Measurements from ENCODE around the gene CLEC4G.

Gene CLEC4G

GRCh38 chr19:7742991-7743390, 11.1 kb upstream of the CLEC4G start:
- no peak overlapping the region for H3K4me3 ChIP-seq (ENCODE audit: low read depth, low read length)

GRCh38 chr19:7742575-7742974, 10.7 kb upstream of the CLEC4G start:
- no peak for TF ChIP-seq CTCF (IDR thresholded peaks at IDR 0.05; ENCODE audit: low read depth, low read length, missing control alignments)
- no peak for DNase-seq (ENCODE audit: low read depth)
- in situ Hi-C loops (cut with HindIII; ENCODE audit: low sequenced_read_pairs) = no loop called here
- no peak overlapping the region for H3K4me3 ChIP-seq (ENCODE audit: low read depth, low read length)

More at GRCh38 chr19:7742991-7743390, 11.1 kb upstream of the CLEC4G start:
- in situ Hi-C loops (cut with HindIII; ENCODE audit: low sequenced_read_pairs) = no loop called here
- no peak for DNase-seq (ENCODE audit: low read depth)
- TF ChIP-seq CTCF (IDR thresholded peaks at IDR 0.05; ENCODE audit: low read depth, low read length, missing control alignments) = no peak

GRCh38 chr19:7740682-7741054, 8.8 kb upstream of the CLEC4G start:
- no peak overlapping the region for H3K4me3 ChIP-seq (ENCODE audit: low read depth, low read length)
- DNase-seq (ENCODE audit: low read depth) = no peak
- in situ Hi-C loops (cut with HindIII; ENCODE audit: low sequenced_read_pairs) = no loop called here
- TF ChIP-seq CTCF (IDR thresholded peaks at IDR 0.05; ENCODE audit: low read depth, low read length, missing control alignments) = no peak

GRCh38 chr19:7739801-7740681, 8.1 kb upstream of the CLEC4G start:
- DNase-seq (ENCODE audit: low read depth) = no peak
- H3K4me3 ChIP-seq (ENCODE audit: low read depth, low read length) = no peak overlapping the region
- in situ Hi-C loops (cut with HindIII; ENCODE audit: low sequenced_read_pairs) = no loop called here
- TF ChIP-seq CTCF (IDR thresholded peaks at IDR 0.05; ENCODE audit: low read depth, low read length, missing control alignments) = no peak

GRCh38 chr19:7739211-7739755, 7.4 kb upstream of the CLEC4G start:
- in situ Hi-C loops (cut with HindIII; ENCODE audit: low sequenced_read_pairs) = no loop called here
- no peak for TF ChIP-seq CTCF (IDR thresholded peaks at IDR 0.05; ENCODE audit: low read depth, low read length, missing control alignments)
- no peak for DNase-seq (ENCODE audit: low read depth)
- no peak overlapping the region for H3K4me3 ChIP-seq (ENCODE audit: low read depth, low read length)

- TF ChIP-seq CTCF (IDR thresholded peaks at IDR 0.05; ENCODE audit: low read depth, low read length, missing control alignments) = no peak
- H3K4me3 ChIP-seq (ENCODE audit: low read depth, low read length) = no peak overlapping the region
- DNase-seq (ENCODE audit: low read depth) = no peak
- in situ Hi-C loops (cut with HindIII; ENCODE audit: low sequenced_read_pairs) = no loop called here
These were observed 6.1 kb upstream of the CLEC4G start for GRCh38 chr19:7738023-7738422.
